Fibroblast of lung (primary cell): ENCODE data around the gene SMPDL3B. TPM values are rescaled to one million over a fixed set of nuclear protein-coding genes. Genes with fewer than 3 reads are reported as not detected.

Experiments
- DNase-seq, 2 donors: peaks; one replicate each; pipeline versions ENCODE4 v3.0.0 to v3.0.0-alpha.2; 2010; ENCODE audit warnings: low read depth in 2 of 2
- H2AFZ ChIP-seq: 2 replicates; pipeline ENCODE4 v1.5.1; 2012; ENCODE audit warnings: low read length, control low read depth, inconsistent platforms
- H3K27ac ChIP-seq: 2 replicates; pipeline ENCODE4 v1.5.1; 2011; ENCODE audit warnings: low read length, control low read depth; ENCODE audit not compliant: insufficient read depth
- H3K27me3 ChIP-seq: 2 replicates; pipeline ENCODE4 v1.5.1; 2011; ENCODE audit warnings: mild to moderate bottlenecking, low read length; ENCODE audit not compliant: control insufficient read depth, insufficient read depth
- H3K36me3 ChIP-seq: 2 replicates; pipeline ENCODE4 v1.5.1; 2011; ENCODE audit warnings: low read length; ENCODE audit not compliant: control insufficient read depth, insufficient read depth
- H3K4me1 ChIP-seq: 2 replicates; pipeline ENCODE4 v1.5.1; 2011; ENCODE audit warnings: low read length; ENCODE audit not compliant: control insufficient read depth, insufficient read depth; ENCODE audit errors: extremely low read depth
- H3K4me2 ChIP-seq: 2 replicates; pipeline ENCODE4 v1.5.1; 2011; ENCODE audit warnings: low read length, control low read depth; ENCODE audit not compliant: insufficient read depth; ENCODE audit errors: extremely low read depth
- H3K4me3 ChIP-seq, 4 experiments: fragments of 200-600 bp in 1 of 4; sonication (generic) in 1 of 4; replicated peaks in 1 of 4; 2 replicates each; pipeline ENCODE4 v1.5.1; 2011 to 2016; ENCODE audit warnings: low read length in 4 of 4, low read depth in 3 of 4, mild to moderate bottlenecking in 3 of 4, control low read depth in 2 of 4, inconsistent platforms in 1 of 4, mixed read lengths in 1 of 4; ENCODE audit not compliant: insufficient read depth in 1 of 4; ENCODE audit errors: control extremely low read depth in 1 of 4
- H3K79me2 ChIP-seq: 2 replicates; pipeline ENCODE4 v1.5.1; 2012; ENCODE audit warnings: mild to moderate bottlenecking, low read length, inconsistent platforms; ENCODE audit not compliant: control insufficient read depth, insufficient read depth
- H3K9ac ChIP-seq: 2 replicates; pipeline ENCODE4 v1.5.1; 2011; ENCODE audit warnings: mild to moderate bottlenecking, low read length, control low read depth; ENCODE audit not compliant: insufficient read depth
- H3K9me3 ChIP-seq: 2 replicates; pipeline ENCODE4 v1.5.1; 2012; ENCODE audit warnings: low read depth, low read length; ENCODE audit not compliant: control insufficient read depth, insufficient read depth
- H4K20me1 ChIP-seq: 2 replicates; pipeline ENCODE4 v1.5.1; 2011; ENCODE audit warnings: low read length; ENCODE audit not compliant: control insufficient read depth, insufficient read depth; ENCODE audit errors: extremely low read depth
- CTCF ChIP-seq, 2 donors: IDR thresholded peaks in 1 of 2; conservative IDR thresholded peaks in 1 of 2; 1 replicate in 1 of 2; 2 replicates in 1 of 2; pipeline ENCODE4 v1.5.1; 2011 to 2012; ENCODE audit warnings: low read length in 2 of 2, control low read depth in 1 of 2, inconsistent platforms in 1 of 2, low read depth in 1 of 2, mild to moderate bottlenecking in 1 of 2
- EZH2 ChIP-seq: IDR thresholded peaks from 2 replicates; pipeline ENCODE4 v1.5.1; 2012; ENCODE audit warnings: low read length, control low read depth, mild to moderate bottlenecking; ENCODE audit errors: missing control alignments
- polyA plus RNA-seq, 2 donors: library from polyadenylated mRNA; depleted of rRNA in 1 of 2; stranded (reverse) in 1 of 2; unstranded in 1 of 2; fragments of >200 nt; gene quantifications; 2 replicates each; pipeline ENCODE4 v1.2.1, GENCODE V29; 2011 to 2012; ENCODE audit warnings: missing spikeins in 1 of 2
- total RNA-seq: library from RNA; depleted of rRNA; stranded (reverse); fragments of >200 nt; gene quantifications from 2 replicates; pipeline ENCODE4 v1.2.1, GENCODE V29; 2014

SMPDL3B gene
- total and polyA plus RNA-seq, 2 donors (not counting 1 experiment from before 2014, with no cell fraction given): 0.17 TPM; not detected in 1

GRCh38 chr1:27952147-27952546, 17.3 kb downstream of the SMPDL3B start:
- TF ChIP-seq EZH2 (no peak), CTCF (conservative IDR thresholded peaks at IDR 0.05 in 1 of 2, IDR thresholded peaks at IDR 0.05 in 1 of 2; ENCODE audit: low read depth in 1 of 2, low read length in 2 of 2) (no peak)
- no peaks in the 10 kb centered on the region for H3K9me3 ChIP-seq
- H2AFZ ChIP-seq: no peak overlapping the region
- H3K36me3 ChIP-seq: no peaks in the 10 kb centered on the region
- no peak overlapping the region for H3K4me3 ChIP-seq
- H3K79me2 ChIP-seq: no peaks in the 10 kb centered on the region
- no peak for DNase-seq
- no peak overlapping the region for H3K9ac ChIP-seq
- no peak overlapping the region for H3K27ac ChIP-seq
- H3K27me3 ChIP-seq: peaks cover 6% of the 10 kb centered on the region
- no peak overlapping the region for H3K4me2 ChIP-seq
- no peaks in the 10 kb centered on the region for H3K4me1 ChIP-seq
- H4K20me1 ChIP-seq: no peaks in the 10 kb centered on the region

GRCh38 chr1:27954186-27954585, 19.4 kb downstream of the SMPDL3B start:
- Histone ChIP-seq H2AFZ (no peak overlapping the region), H3K79me2 (no peaks in the 10 kb centered on the region), H3K27ac (no peak overlapping the region), H3K27me3 (peaks cover 2% of the 10 kb centered on the region), H4K20me1 (no peaks in the 10 kb centered on the region), H3K9ac (no peak overlapping the region), H3K4me3 (no peak overlapping the region), H3K36me3 (no peaks in the 10 kb centered on the region), H3K9me3 (no peaks in the 10 kb centered on the region), H3K4me2 (no peak overlapping the region), H3K4me1 (no peaks in the 10 kb centered on the region)
- DNase-seq: no peak
- TF ChIP-seq EZH2: no peak
- TF ChIP-seq CTCF (conservative IDR thresholded peaks at IDR 0.05 in 1 of 2, IDR thresholded peaks at IDR 0.05 in 1 of 2; ENCODE audit: low read depth in 1 of 2, low read length in 2 of 2): no peak

GRCh38 chr1:27955076-27955475, 20.3 kb downstream of the SMPDL3B start:
- H3K4me1 ChIP-seq: no peaks in the 10 kb centered on the region
- H4K20me1 ChIP-seq: no peaks in the 10 kb centered on the region
- H3K4me2 ChIP-seq: no peak overlapping the region
- TF ChIP-seq CTCF (conservative IDR thresholded peaks at IDR 0.05 in 1 of 2, IDR thresholded peaks at IDR 0.05 in 1 of 2; ENCODE audit: low read depth in 1 of 2, low read length in 2 of 2) (no peak), EZH2 (no peak)
- no peak overlapping the region for H2AFZ ChIP-seq
- no peaks in the 10 kb centered on the region for H3K79me2 ChIP-seq
- no peaks in the 10 kb centered on the region for H3K9me3 ChIP-seq
- no peak overlapping the region for H3K4me3 ChIP-seq
- no peaks in the 10 kb centered on the region for H3K36me3 ChIP-seq
- no peak for DNase-seq
- H3K27ac ChIP-seq: no peak overlapping the region
- no peak overlapping the region for H3K9ac ChIP-seq
- H3K27me3 ChIP-seq: peaks cover 2% of the 10 kb centered on the region
